GM19324 (cell line): ENCODE results near the gene KRT86.
"Not testable (repeated sequence)": the region's sequence is repeated elsewhere in the genome, so short reads cannot be mapped to it uniquely, and the experiment has no call there.

Source experiments
- ATAC-seq: cut with Tn5 transposase; IDR thresholded peaks from one replicate; pipeline ENCODE4 v1.9.1; 2021; ENCODE audit warnings: mild to moderate bottlenecking, moderate library complexity; ENCODE audit not compliant: unreplicated experiment, low FRiP score

KRT86 gene

DNA sequence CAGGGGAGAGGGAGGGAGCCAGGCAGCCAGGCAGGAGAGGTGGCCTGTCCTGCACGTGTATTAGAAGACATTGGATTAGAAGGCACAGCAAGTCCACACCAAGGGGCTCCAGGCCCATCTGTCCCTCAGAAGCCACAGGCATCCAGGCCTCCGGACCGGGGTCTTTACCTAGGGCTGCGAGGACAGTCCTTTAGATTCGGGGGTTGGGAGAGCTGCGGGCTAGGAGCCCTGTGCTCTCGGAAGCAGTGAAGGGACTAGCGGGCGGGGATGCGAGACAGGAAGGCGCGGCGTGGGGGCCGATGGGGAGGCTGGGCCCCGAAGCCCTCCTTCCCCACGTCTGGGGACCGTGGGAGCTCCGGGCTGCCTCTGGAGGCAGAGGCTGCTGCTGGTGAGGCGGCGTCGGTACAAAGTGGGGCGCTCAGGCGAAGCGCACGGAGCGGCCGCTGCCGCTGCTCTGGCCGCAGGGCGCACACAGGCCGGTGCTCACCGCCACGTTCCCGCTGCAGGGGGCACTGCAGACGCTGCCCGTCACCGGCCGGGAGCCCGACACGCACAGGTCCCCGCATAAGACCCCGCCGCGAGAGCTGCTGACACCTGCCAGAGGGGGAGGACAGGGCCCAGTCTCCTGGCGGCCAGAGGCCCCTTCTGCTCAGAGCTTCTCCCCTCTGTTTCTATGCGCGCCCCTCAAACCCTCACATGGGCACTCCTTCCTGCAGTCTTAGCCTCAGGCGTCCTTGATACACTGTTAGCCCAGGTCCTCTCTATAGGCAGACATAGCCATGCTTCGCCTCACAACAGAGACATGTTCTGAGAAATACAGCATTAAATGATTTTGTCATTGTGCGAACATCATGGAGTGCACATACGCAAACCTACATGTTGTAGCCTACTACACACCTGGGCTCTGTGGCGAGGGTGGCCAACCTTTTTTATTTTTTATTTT lies 24.1 kb upstream of the KRT86 start:
- no peak for ATAC-seq

DNA sequence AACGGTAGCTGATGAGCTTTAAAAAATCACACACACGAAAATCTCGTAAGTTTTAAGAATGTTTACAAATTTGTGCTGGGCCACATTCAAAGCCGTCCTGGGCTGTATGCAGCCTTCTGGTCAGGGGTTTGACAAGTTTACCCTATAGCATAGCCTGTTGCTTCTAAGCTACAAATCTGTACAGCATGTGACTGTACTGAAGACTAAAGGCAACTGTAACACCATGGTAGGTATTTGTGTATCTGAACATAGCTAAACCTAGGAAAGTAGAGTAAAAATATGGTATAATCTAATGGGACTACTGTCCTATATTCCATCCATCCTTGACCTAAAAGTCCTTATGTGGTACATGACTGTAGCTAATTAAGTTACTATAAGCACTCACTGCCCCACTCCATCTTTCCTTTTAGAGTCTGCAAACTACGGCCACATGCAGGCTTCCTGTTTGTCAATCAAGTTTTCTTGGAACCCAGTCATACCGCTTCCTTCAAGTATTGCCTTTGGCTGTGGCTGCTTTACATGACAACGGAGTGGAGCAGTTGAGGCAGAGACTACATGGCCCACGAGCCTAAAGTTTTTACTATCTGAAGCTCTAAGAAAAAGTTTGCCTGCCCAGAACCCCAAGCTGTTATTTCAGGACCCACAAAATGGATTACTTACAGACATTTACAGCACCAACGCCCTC lies 22.9 kb upstream of the KRT86 start:
- no peak for ATAC-seq

DNA sequence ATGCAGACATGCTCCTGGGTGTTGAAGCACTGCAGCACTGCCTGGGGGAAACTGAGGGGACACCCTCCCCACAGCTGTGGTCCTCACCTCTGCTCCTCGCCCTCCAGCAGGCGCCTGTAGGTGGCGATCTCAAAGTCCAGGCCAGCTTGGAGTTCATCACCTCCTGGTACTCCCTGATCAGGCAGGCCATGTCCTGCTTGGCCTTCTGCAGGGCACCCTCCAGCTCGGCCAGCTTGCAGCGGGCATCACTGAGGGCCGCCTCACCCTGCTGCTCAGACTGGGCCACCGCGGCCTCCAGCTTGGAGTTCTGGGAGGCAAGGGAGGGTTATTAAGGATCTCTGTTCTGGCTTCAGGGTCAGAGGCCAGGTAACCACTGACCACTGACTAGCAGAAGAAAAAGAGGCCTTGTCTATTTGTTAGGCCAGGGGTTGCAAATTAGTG lies 22.2 kb upstream of the KRT86 start:
- not testable (repeated sequence) for ATAC-seq

DNA sequence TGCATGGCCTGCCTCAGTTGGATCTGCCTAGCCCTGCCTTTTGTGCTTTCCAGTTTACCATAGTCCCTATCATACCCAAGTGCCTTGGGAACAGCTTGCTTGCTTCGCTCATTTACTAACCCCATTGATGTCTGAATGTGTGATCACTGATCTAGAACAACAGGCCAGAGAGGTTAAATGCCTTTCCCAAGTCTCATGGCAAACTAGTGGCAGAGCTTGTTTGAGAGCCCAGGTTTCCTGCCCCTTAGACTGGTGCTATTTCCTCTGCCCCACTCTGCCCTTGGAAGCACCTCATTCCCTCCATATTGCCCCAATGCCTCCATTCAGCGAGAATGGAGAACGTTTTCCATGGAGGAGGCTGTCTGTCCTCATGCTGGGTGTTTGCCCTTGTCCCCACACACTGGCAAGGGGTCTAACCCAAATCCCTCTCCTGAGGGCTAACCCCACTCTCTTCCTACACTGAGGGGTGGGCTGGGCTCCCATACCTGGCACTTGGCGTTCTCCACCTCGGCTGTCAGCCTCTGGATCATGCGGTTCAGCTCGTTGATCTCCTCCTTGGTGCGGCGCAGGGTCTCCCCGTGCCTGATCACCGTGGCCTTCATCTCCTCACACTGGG lies 21.6 kb upstream of the KRT86 start:
- no peak for ATAC-seq

DNA sequence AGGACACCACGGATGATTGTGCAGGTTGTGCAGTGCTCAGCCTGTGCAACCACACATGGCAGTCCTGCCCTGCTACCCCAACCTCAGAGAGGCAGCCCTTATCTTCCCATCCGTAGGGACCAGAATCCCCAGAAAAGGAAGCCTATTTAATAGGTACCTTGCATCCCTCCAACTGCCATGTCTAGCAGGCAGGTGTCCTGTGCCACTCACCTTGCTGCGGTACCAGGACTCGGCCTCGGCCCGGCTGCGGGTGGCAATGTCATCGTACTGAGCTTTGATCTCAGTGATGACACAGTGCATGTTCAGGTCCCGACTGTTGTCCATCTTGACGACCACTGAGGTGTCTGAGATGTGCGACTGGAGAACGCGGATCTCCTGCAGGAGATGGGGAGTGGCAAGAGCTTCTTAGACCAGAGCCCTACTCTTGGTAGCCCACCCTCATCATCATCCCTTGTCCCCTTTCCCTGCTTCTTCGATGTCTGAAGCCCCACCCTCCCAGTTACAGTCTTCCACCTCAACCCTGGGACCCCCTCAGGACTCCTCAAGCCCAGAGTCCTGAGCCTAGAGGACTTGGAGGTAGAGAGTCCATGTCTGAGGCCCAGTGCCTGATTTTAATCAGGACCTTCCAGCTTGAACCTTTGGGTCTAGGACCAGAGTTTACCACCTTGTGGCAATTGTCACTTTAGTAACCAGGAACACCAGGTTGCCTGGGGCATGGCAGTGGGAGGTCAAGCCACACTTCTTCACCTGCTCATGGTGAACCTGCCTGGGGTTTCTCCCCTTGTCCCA lies 20.9 kb upstream of the KRT86 start:
- ATAC-seq: no peak

DNA sequence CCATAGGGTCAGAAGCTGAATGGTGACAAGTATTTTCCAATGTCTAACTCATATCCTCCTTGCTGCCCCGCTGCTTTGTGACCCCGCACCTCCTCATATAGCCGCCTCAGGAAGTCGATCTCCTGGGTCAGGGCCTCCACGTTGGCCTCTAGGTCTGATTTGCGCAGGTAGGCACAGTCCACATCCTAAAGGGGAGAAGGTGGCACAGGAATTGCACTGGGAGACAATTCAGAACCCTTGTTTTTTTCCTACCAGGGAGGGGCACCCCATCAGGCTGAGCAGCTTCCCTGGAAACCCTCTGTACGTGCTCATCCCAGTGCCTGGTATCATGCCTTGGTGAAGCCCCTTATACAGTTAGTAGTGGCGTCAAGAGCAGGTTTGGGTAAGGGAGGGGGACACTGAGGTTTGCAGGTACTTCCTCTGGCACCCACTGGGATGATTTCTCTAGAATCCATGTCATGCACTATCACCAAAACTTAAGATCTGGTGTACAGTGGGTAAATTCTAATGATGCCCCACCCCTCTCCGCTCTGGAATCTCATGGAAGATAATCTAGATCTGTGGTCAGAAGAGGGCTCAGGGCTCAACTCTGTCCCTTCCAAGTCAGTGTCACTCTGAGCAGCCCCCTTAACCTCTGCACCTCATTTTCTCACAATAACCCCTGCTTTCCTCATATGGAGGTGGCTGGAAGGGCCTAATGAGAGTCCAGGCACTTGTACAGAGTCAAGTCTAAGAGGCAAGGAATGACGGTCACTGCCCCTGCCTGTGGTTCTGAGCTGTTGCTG lies 20.1 kb upstream of the KRT86 start:
- no peak for ATAC-seq

DNA sequence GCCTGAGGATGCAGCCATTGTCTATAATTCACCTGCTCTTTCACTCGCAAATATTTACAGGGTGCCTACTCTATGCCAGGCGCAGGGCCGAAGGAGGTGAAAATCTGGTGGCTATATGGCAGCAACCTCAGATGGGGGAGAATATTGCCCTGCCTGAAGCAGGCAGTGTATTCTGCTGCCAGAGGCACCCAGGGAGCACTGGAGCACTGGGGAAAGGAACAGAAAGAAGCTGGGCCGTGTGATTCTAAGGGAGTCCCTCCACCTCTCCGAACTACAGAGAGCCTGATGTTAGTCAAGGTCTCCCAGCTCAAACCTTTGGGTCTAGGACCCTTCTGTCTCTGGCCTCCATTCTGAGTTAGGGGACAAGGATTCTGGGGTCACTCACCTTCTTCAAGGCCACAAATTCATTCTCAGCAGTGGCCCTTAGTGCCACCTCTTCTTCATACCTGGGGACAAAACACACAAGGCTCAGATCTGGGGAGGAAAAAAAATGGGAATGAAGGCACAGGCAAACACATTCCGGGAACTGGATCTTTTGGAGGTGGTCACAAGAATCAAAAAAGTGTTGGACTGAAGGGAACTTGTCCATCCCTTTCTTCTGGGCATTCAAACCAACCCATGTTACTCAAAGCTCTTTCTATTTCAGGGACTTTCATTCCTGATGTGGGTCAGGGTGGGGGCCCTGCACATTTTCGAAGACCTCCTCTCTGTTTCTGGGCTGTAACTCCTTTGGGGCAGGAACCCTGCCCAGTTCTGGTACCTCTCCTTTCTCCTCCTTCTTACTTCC lies 19.3 kb upstream of the KRT86 start:
- ATAC-seq: no peak

DNA sequence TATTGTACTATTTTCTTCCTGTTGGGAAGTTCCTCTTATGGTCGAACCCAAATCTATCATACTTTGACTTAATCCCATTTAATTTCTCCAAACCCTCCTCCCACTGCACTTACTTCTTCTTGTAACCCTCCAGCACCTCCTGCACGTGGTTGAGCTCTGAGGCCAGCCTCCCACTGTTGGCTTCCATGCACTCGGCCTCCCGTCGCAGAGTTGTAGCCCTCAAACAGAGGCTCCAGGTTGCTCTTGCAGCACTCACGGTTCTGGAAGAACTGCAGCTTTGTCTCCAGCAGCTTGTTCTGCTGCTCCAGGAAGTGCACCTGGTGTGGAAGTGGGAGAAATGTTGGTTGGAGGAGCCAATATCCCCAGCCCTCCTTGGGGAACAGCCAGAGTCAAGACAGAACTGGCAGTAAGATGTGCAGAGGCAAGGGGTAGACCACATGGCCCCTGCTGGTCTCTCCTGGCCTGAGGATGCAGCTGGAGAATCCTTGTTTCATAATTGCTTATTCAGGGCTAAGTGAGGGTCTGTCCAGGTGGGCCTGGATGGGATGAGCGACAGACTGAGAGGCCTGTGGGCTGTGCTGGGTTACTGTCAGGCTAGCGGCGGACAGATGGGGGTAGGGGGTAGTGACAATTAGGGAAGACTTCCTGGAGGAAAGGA lies 18.4 kb upstream of the KRT86 start:
- ATAC-seq: no peak

DNA sequence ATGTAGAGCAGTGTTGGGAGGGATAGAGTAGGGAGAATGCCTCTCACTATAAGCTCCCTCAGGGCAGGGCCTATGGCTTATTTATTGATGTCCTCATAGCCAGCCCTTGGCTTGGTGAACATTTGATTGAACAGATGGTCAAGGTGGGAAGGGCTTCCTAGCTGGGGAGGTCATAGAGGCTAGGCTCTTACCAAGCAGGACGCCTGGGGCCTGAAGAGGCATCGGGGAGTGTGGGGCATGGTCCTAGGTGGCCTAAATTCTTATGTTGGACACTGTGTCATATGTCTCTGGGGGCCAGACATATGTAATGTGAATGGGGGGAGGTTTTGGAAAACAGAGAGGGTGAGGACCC lies 17.9 kb upstream of the KRT86 start:
- ATAC-seq: no peak

DNA sequence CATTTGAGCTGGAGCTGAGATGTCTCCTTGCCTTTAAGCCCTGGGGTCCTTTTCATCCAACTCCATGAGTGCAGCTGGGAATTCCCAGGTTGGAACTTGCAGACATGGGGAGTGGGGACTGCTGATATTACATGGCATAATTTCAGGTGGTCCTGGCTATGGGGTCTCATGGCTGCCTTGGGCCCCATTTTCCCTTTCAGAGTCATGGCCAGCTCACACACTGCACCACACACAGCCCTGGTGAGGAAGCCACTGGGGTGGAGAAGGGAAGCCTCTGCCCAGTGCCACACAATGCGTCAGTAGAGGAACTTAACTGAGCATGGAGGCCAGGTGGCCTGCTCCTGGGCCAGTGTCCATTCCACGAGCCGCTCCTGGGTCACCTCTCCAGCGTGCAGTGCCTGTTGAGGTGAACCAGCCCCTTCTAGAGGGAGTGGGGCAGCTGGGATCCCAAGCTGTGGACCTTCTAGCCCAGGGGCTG lies 17.3 kb upstream of the KRT86 start:
- ATAC-seq: no peak

DNA sequence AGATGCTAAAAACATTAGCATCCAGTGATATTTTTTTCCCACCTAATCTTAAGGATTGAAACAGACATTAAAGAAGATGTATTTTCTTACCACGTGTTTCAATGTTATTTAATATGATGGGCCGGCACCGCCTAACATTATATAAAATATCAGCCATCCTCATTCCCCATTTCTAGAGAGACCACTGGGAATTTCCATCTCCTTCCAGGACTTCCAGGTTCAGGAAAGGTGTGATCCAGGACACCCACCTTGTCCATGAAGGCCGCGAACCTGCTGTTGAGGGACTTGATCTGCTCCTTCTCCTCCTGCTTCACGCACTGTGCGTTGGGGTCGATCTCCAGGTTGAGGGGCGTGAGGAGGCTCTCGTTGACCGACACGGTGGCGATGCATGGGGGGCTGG lies 16.5 kb upstream of the KRT86 start:
- not testable (repeated sequence) for ATAC-seq

DNA sequence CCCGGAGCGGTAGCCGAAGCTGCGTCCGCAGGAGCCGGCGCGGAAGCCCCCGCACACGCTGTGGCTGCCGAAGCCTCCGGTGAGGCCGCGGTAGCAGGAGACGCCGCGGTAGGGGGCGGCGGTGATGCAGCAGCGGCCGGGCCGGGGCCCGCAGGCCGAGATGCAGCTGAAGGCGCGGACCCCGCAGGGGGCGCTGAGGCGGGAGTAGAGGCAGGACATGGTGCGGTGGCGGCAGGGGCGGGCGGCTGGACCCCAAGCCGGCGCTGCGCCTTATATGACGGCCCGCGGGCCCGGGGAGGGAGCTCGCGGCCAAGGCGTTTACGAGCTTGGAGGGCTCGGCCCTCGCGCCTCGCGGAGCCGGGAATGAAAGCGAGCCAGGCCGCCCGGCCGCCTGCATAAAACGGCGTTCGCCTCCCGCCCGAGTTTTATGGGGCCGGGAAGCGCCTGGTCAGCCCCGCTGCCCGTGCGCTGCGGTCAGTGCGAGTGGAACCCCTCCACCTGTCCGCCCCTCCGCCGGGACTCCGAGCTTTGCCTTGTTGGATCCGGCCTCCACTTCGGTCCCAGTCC lies 16.0 kb upstream of the KRT86 start:
- ATAC-seq: no peak

DNA sequence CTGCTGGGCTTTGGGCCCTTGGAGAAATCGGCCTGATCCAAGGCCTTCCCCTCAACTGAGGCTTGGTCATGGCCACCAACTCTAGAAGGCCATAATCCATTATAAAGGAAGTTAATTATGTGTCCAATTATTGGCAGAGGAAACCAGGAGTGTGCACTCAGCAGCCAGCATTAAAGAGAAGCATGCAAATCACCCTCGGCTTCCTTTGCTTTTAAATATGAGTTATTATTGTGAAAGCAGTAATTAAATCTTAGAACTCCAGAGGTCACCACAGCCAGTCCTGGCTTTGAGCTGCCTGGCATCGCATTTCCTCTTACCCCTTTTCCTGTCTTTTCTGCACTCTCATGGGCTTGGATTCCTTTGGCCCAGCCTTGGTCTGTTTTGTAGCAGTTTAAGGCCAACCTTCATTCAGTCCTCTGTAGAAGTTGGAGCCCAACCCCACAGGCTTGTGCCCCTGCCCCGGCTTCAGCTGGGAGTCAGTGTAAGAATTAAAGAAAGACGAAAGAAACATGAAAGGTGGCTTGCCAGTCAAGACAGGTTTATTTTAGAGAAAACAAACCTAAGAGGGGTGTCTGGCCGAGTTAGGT lies 14.7 kb upstream of the KRT86 start:
- ATAC-seq: no peak

DNA sequence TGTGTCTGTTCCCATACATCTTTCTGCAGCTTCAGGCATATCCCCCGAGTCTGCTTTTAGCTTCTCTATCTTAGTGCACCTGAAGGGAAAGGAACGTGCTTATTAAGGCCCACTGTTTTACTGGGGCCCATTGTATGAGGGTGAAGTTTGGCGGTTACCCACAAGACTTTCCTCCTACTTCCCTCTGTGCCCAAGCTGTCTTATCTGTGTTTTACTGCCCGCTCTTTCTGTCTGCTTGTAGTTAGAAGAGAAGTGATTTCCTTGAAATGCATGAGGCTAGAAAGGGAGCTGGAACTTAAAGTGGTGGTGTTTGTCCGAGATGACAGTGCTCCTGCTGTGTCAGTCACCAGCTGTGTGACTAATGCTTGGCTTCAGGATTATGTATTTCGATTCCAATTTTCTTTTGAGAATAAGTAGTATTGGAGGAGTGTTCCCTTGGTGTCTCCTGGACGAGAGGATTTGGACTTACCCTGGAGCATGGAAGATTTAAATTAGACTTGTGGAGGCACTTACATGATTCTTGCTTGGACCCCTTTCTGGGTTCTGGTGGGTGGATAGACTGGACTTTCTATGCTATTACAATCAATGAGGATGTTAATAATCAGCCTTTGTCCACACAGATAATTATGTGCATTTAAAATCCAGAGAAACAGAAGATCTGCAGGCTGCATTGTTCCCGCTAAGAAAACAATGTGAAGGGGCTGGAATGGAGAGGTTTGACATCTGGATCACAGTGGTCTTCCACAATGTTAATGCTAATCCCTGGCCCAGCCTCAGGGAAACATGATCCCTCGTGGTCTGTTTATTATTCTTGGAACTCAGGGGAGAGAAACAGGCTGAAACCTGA lies 13.9 kb upstream of the KRT86 start:
- no peak for ATAC-seq

DNA sequence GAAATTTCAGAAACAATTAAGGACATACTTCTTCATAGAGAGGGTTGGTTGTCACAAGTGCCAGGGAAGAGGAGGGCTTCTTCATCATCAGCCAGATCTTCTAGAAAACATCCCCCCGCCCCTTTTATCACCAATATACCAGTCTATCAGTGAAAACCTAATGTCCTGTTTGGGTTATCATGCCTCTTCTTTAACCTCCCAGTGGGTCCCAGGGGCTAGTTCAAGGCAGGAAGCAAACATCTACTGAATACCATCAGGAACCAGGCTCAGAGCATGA lies 13.3 kb upstream of the KRT86 start:
- no peak for ATAC-seq

DNA sequence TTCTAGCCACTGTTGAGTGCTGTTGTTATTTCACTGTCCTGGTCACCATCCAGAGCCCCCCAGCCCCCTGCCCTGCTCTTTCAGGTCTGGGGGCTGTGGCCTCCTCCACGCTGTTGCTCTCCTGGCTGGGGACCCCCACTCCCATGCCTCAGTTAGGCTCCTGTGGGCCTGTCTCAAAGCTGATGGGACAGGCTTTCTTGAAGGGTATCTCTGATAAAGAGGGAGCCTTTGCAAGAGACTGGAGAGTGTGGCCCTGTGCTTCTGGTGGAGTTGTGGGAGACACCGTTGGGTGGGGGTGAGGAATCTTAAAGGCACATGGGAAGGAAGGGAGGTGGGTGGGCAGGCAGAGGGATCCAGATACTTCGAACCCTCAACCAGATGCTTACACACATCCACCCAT lies 12.2 kb upstream of the KRT86 start:
- no peak for ATAC-seq

DNA sequence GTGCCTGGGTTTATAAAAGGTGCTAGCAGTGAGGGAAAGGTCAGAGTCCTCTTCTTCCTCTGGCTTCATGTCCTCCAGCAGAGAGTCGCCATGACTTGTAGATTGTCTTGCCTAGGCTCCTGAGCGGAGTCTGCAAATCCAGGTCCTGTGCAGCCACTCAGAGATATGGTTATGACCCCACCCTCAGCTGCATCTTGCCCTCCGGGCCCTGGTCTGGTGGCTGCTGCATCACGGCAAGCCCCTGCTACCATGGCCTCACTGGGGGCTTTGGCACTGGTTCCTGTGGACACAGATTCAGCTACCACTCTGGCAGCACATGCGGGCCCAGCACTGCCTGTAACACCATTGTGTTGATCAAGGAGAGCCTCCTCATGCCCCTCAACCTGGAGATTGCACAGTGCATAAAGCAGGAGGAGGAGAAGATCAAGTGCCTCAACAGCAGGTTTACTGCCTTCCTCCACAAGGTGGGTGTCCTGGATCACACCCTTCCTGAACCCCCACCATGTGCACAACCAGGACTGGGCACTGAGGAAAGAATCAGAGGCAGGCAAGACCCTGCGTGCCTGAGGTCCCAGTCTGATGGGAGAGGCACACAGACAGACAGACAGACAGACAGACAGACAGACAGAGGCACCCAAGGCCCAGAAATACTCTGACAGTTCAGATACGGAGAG lies 10.5 kb upstream of the KRT86 start:
- ATAC-seq: no peak
